ENCODE measurements around the gene ATP6V0E1.

DNA sequence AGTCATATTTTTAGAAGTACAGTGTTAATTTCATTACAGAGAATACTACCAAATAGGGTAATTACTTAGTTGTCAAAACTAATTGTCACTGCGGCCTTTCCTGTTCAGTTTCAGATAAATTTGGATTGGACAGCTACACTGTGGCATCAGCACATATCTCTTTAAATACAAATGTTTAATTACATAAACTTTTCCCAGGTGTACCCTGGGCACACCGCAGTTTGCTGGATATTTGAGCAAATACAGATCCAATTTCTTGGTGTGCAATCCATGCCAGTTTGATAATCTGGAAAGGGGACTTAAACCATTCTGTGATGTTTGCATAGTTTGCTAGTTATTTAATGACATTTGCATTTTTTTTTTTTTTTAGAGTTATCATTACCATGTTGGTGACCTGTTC lies 10.8 kb downstream of the ATP6V0E1 start:
- no peak for TF ChIP-seq CTCF (IDR thresholded peaks at IDR 0.05; ENCODE audit: low read depth, low read length)
- no peak for TF ChIP-seq EZH2phosphoT487 (IDR thresholded peaks at IDR 0.05; ENCODE audit: low read depth)

Measured in OCI-LY3 (cell line).